Esophagus muscularis mucosa (tissue), 4 donors: ENCODE data around the gene MAP3K14. TPM values are rescaled to one million over a fixed set of nuclear protein-coding genes. Genes with fewer than 3 reads are reported as not detected.

ENCODE experiments used
- DNase-seq: peaks from one replicate; pipeline ENCODE4 v3.0.0-alpha.2; 2017; ENCODE audit errors: extremely low spot score
- H3K27ac ChIP-seq, 4 donors: fragments of 200-600 bp; sonication (generic); replicated peaks in 1 of 4; 1 replicate in 3 of 4; 2 replicates in 1 of 4; pipeline ENCODE4 v1.5.1; 2016 to 2019; ENCODE audit warnings: mild to moderate bottlenecking in 1 of 4
- H3K27me3 ChIP-seq, 4 donors: fragments of 200-600 bp; sonication (generic); one replicate each; pipeline versions ENCODE4 v1.5.1 to v1.6.0; 2016 to 2019
- H3K36me3 ChIP-seq, 4 donors: fragments of 200-600 bp; sonication (generic); one replicate each; pipeline ENCODE4 v1.5.1; 2016 to 2019
- H3K4me1 ChIP-seq, 4 donors: fragments of 200-600 bp; sonication (generic); one replicate each; pipeline ENCODE4 v1.5.1; 2016 to 2019
- H3K4me3 ChIP-seq, 4 donors: fragments of 200-600 bp; sonication (generic); 1 replicate in 2 of 4; 2 replicates in 2 of 4; pipeline ENCODE4 v1.5.1; 2016 to 2019; ENCODE audit warnings: mild to moderate bottlenecking in 4 of 4, moderate library complexity in 1 of 4
- H3K9me3 ChIP-seq, 4 donors: fragments of 200-600 bp; sonication (generic); 1 replicate in 3 of 4; 2 replicates in 1 of 4; pipeline ENCODE4 v1.5.1; 2016 to 2019
- EP300 ChIP-seq: sonication (generic); formaldehyde crosslinking; IDR thresholded peaks from one replicate; pipeline ENCODE4 v1.6.1; 2017; ENCODE audit warnings: antibody characterized with exemption
- POLR2A ChIP-seq: fragments of 450-650 bp; IDR thresholded peaks from one replicate; pipeline ENCODE4 v1.6.1; 2017; ENCODE audit warnings: antibody characterized with exemption, moderate library complexity, mild to moderate bottlenecking, low read depth
- POLR2AphosphoS5 ChIP-seq, 2 donors: sonication (generic); formaldehyde crosslinking; IDR thresholded peaks; one replicate each; pipeline ENCODE4 v1.6.1; 2017; ENCODE audit warnings: antibody characterized with exemption in 2 of 2
- WGBS: methylation state at CpG from one replicate; pipeline ENCODE4 v1.1.5; 2018; 5-methylcytosine and 5-hydroxymethylcytosine counted together
- intact Hi-C: fragments of 100-400 bp; cut with DNase I; formaldehyde crosslinking; loops from one replicate; pipeline ENCODE4 v1.15.1; 2023
- total RNA-seq, 4 donors: library from RNA; depleted of rRNA; stranded (reverse); fragments of >200 nt; gene quantifications; one replicate each; pipeline versions ENCODE4 v1.1.0 to v1.2.1, GENCODE V29; 2016
- TF ChIP-seq, protein P1 (sequence below), 3 experiments: fragments of 200-600 bp in 2 of 3; fragments of 450-650 bp in 1 of 3; sonication (generic) in 2 of 3; IDR thresholded peaks; one replicate each; pipeline ENCODE4 v1.5.1; 2017 to 2019; ENCODE audit warnings: antibody characterized with exemption in 3 of 3, mild to moderate bottlenecking in 2 of 3, moderate library complexity in 1 of 3

The MAP3K14 gene
- total RNA-seq, 4 donors from 2014 or later: 7.8 to 26.5 (median 10.6) TPM

DNA sequence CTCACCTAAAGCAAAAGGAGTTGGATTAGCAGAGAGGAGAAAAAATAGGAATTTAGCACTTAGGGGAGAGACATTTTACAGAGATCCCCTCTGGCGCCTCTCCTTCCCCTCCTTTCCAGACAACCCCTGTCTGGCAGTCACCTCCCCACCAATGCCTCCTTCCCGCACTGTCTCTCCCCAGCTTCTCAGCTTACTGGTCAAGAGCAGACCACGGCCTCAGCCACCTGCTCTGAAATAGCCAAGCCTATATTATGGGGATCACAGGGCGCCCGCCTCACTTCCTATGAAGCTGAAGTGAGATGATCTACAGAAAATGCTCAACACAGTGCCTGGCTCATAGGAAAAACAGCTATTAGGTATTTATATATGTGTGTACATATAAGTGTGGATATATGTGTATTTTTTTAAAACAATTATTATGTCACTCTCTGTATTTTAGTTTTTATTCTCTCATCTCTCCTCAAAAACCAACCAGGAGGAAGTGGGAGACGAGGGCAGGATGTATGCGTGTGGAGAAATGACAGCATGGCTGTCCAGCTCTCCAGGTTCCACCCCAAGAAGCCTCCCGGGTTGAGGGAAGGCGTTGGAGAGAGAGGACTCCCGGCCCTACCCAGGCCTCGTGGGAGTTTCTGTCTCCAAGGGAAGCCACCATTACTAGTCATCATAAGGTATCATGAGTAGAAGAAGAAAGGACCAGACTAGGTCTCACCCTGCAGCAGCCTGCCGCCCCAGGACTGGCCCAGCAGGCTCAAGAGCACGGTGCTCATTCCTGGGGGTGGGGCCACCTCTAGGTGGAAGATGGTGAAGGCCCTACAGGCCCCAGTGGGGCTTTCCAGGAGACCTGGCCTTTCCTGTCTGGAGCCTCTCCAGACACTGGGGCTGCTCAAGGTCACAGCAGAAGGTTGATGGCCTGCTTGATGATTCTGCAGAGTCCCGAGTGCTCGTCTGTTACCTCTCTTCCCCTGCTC, 27.2 kb downstream of the MAP3K14 start:
- H3K27me3 ChIP-seq: no peaks in the 10 kb centered on the region
- peaks cover 80 to 98% (median 95%) of the 10 kb centered on the region in 4 donors for H3K4me1 ChIP-seq
- intact Hi-C loops: no loop called here
- no peak for DNase-seq
- H3K27ac ChIP-seq: peak overlapping the region; percentile 79 to 99 (median 84)
- H3K36me3 ChIP-seq: peaks cover 10 to 56% (median 43%) of the 10 kb centered on the region in 4 donors
- TF ChIP-seq, protein P1, sequence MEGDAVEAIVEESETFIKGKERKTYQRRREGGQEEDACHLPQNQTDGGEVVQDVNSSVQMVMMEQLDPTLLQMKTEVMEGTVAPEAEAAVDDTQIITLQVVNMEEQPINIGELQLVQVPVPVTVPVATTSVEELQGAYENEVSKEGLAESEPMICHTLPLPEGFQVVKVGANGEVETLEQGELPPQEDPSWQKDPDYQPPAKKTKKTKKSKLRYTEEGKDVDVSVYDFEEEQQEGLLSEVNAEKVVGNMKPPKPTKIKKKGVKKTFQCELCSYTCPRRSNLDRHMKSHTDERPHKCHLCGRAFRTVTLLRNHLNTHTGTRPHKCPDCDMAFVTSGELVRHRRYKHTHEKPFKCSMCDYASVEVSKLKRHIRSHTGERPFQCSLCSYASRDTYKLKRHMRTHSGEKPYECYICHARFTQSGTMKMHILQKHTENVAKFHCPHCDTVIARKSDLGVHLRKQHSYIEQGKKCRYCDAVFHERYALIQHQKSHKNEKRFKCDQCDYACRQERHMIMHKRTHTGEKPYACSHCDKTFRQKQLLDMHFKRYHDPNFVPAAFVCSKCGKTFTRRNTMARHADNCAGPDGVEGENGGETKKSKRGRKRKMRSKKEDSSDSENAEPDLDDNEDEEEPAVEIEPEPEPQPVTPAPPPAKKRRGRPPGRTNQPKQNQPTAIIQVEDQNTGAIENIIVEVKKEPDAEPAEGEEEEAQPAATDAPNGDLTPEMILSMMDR (IDR thresholded peaks at IDR 0.05): no peak
- TF ChIP-seq EP300: no peak
- TF ChIP-seq POLR2AphosphoS5 (IDR thresholded peaks at IDR 0.05): no peak
- TF ChIP-seq POLR2A: no peak
- WGBS: 64% methylated on average over 12 of the region's 15 CpGs
- no peak overlapping the region for H3K4me3 ChIP-seq
- H3K9me3 ChIP-seq: no peaks in the 10 kb centered on the region

DNA sequence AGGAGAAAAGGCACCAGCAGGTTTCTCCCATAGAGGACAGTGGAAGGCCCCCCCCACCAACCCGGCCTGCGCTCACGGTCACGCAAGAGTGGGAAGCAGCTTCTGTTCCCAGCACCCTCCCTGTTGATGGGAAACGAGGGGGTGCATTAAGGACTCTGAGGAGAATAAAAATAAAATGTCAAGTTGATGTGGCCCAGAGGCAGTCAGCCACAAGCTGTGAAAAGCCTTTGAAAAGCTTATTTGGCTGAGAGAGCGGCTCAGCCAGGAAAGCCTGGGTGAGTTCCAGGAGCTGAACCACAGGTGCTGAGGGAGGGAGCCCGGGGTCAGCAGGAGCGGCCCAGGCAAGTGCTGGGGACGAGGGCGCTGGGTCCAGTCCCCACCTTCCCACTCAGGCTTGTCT, 28.0 kb downstream of the MAP3K14 start:
- Histone ChIP-seq H3K36me3 (peaks cover 12 to 64% (median 49%) of the 10 kb centered on the region in 4 donors), H3K27me3 (no peaks in the 10 kb centered on the region), H3K4me3 (no peak overlapping the region), H3K27ac (peak overlapping the region; percentile 79 to 99 (median 84)), H3K4me1 (peaks cover 80 to 98% (median 95%) of the 10 kb centered on the region in 4 donors), H3K9me3 (no peaks in the 10 kb centered on the region)
- intact Hi-C loops: no loop called here
- TF ChIP-seq POLR2AphosphoS5 (IDR thresholded peaks at IDR 0.05) (peak; percentile 77 to 78), EP300 (peak; percentile 93)
- TF ChIP-seq, protein P1 (IDR thresholded peaks at IDR 0.05): no peak
- DNase-seq: no peak
- 41% methylated on average over 10 of the region's 10 CpGs for WGBS

DNA sequence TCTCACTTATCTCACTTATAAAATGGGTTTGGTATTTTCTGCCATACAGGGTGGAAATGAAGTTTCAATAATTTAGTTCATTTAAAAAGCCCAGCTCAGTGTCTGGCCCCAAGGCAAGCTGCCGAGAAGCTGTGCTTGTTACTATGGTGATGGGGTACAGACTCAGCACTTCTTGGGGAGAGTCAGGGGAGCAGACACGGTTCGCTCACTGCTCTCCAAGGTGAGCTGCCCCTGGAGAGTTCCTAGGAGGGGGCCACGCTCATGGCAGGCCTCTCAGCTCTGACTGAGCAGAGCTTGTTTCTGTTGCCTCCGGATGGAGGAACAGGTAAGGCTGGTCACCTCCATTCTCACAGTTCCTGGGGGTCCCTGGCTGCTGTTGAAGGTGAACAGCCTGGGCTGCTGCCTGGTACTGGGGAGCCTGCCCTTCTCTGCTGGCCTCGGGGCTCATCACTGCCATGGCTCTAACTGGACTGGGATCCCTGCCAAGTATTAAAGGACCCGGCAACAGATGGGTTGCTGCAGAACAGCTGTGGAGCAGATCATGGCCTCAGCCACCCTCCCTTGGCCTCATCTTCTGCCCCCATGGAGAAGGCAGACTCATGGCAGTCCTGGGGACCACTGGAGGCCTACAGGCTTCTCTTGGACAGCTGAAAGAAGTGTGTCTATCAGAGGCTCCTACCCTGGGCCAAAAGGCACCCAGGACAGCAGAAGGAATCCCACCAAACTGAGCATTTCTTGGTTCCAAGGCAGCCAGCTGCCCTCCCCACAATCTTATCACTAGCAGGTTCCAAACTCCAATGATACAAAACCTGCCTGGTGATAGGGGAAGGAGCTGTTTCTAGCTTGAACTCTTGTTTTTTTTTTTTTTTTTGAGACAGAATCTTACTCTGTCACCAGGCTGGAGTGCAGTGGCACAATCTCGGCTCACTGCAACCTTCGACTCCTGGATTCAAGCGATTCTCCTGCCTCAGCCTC, 29.0 kb downstream of the MAP3K14 start:
- 50% methylated on average over 8 of the region's 10 CpGs for WGBS
- no peak for TF ChIP-seq POLR2A
- TF ChIP-seq, protein P1 (IDR thresholded peaks at IDR 0.05): no peak
- TF ChIP-seq POLR2AphosphoS5 (IDR thresholded peaks at IDR 0.05): no peak
- TF ChIP-seq EP300: no peak
- no peaks in the 10 kb centered on the region for H3K27me3 ChIP-seq
- H3K36me3 ChIP-seq: peaks cover 12 to 74% (median 59%) of the 10 kb centered on the region in 4 donors
- H3K27ac ChIP-seq: peak overlapping the region; percentile 79 to 99 (median 84)
- DNase-seq: no peak
- no peak overlapping the region for H3K4me3 ChIP-seq
- peaks cover 80 to 98% (median 95%) of the 10 kb centered on the region in 4 donors for H3K4me1 ChIP-seq
- H3K9me3 ChIP-seq: no peaks in the 10 kb centered on the region
- intact Hi-C loops: no loop called here

DNA sequence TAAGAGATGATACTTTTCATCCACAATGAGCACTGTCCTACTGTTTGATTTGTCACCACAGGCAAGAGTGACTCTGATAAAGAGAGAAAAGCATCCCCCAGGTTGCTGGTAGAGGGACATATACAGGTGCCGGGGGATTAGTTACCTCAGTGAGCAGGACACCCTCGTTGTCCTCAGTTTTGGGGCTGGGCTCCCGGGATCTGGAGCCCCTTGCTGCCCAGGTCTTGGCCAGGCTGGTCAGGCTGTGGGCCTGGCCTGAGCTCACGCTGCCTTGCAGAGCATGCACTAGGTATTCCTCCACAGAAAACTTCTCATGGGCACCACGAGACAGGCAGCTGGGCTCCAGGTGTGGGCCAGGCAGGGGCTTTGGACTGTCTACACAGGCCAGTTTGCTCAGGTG, 30.5 kb downstream of the MAP3K14 start:
- TF ChIP-seq POLR2AphosphoS5 (IDR thresholded peaks at IDR 0.05) (no peak), EP300 (no peak), POLR2A (no peak)
- TF ChIP-seq, protein P1 (IDR thresholded peaks at IDR 0.05): no peak
- Histone ChIP-seq H3K27me3 (no peaks in the 10 kb centered on the region), H3K9me3 (no peaks in the 10 kb centered on the region), H3K27ac (peak overlapping the region in 3 of 4 donors; percentile 79 to 99 (median 84)), H3K4me3 (no peak overlapping the region), H3K4me1 (peaks cover 74 to 96% (median 92%) of the 10 kb centered on the region in 4 donors), H3K36me3 (peaks cover 12 to 87% (median 66%) of the 10 kb centered on the region in 4 donors)
- intact Hi-C loops: no loop called here
- 87% methylated on average over 4 of the region's 5 CpGs for WGBS
- DNase-seq: no peak
